ENCODE data around the gene FDX1. TPM values are rescaled to one million over a fixed set of nuclear protein-coding genes. Genes with fewer than 3 reads are reported as not detected.
"Not testable (repeated sequence)": the region's sequence is repeated elsewhere in the genome, so short reads cannot be mapped to it uniquely, and the experiment has no call there.

The FDX1 gene, protein sequence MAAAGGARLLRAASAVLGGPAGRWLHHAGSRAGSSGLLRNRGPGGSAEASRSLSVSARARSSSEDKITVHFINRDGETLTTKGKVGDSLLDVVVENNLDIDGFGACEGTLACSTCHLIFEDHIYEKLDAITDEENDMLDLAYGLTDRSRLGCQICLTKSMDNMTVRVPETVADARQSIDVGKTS
- total RNA-seq (2014; rRNA removed; shearing (Covaris generic); ENCODE audit: low replicate concordance): 14.5 and 14.7 TPM in 2 replicates

DNA sequence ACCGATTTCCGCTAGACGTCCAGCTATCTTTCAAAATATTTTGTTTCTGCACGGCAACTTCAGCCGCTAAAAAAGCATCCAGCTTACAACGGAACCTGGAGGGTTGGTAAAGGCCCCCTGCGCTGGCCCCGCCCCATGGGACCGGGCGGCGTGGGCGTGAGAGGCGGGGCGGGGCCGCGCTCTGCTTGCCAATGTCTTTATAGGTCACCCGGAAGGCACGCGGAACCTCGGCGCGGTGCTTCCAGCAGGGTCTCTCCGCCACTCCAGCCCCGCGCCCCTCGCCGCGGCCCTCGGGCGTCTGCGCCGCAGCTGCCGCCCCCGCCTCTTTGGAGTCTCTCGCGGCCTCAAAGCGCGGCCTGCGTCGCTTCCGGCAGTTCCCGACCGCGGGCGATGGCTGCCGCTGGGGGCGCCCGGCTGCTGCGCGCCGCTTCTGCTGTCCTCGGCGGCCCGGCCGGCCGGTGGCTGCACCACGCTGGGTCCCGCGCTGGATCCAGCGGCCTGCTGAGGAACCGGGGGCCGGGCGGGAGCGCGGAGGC lies at the start of gene FDX1:
FDX1 (plus strand) TSS at position 218 of the 536 bp plus-strand sequence; CDS start at position 391, 173 bp downstream.
- DNase-seq (ENCODE audit: low read depth): peak; percentile 77
- in situ Hi-C loops (cut with HindIII; ENCODE audit: low pct_unique_long_range_greater_than_20kb, low sequenced_read_pairs): no loop called here

DNA sequence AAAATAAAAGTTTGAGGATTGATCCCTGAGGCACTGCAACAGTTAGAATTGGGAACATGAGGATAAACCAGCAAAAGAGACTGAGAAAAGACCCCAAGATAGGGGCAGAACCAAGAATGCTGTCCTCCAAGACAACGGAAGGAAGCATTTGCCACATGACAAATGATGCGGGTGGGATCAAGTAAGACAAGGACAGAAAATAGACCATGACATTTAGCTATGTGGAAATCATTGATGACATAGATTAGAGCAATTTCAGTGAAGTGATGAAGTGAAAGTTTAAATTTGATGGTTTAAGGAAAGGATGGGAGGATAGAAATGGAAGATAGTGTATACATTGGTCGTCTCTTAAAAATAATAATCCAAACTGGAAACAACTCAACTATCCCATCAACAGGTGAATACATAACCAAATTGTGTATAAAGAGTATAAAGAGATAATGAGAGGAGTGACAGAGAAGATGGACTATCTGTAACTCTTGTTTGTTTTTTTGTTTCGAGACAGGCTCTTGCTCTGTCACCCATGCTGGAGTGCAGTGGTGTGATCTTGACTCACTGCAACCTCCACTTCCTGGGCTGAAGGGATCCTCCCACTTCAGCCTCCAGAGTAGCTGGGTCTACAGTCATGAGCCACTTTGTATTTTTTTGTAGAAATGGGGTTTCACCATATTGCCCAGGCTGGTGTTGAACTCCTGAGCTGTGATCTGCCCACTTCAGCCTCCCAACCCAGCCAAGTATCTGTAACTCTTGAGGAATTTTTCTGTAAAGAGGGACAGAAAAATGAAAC lies 48.7 kb upstream of the FDX1 start:
- no peak for DNase-seq (ENCODE audit: low read depth)
- in situ Hi-C loops (cut with HindIII; ENCODE audit: low pct_unique_long_range_greater_than_20kb, low sequenced_read_pairs): no loop called here

DNA sequence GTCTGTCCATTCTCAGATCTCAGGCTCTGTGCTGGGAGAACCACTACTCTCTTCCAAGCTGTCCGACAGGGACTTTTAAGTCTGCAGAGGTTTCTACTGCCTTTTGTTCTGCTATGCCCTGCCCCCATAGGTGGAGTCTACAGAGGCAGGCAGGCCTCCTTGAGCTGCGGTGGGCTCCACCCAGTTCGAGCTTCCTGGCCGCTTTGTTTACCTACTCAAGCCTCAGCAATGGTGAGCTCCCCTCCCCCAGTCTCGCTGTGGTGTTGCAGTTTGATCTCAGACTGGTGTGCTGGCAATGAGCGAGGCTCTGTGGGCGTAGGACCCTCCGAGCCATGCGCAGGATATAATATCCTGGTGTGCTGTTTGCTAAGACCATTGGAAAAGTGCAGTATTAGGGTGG lies 41.5 kb upstream of the FDX1 start:
- in situ Hi-C loops (cut with HindIII; ENCODE audit: low pct_unique_long_range_greater_than_20kb, low sequenced_read_pairs); DNase-seq (ENCODE audit: low read depth): not testable (repeated sequence)

DNA sequence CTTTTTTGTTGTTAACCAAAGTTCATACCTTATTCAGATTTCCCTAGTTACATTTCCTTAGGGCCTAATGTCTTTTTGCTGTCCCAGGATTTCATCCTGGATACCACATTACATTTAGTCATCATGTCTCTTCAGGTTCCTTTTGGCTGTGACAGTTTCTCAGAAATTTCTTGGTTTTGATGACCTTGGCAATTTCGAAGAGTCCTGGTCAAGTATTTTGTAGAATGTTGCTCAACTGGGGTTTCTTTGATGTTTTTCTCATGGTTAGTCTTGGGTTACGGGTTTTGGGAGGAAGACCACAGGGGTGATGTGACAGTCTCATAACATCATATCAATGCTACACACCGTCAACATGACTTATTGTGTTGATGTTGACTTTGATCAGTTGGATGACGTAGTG lies 39.8 kb upstream of the FDX1 start:
- in situ Hi-C loops (cut with HindIII; ENCODE audit: low pct_unique_long_range_greater_than_20kb, low sequenced_read_pairs): no loop called here
- DNase-seq (ENCODE audit: low read depth): no peak

DNA sequence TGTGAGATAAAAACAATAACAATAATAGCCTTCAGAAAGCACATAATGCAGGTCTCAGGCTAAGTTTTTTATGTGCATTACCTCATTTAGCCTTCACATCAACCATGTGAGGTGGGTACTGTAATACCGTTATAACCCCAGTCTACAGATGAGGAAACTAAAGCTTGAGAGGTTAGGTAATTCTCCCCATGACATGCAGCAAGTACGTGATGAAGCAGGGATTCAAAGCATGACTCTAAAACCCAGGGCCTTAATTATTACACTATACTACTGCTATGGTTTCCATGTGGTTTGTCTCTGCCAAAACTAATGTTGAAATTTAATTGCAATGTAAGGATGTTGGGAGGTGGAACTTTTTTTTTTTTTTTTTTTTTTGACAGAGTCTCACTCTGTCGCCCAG lies 37.7 kb upstream of the FDX1 start:
- in situ Hi-C loops (cut with HindIII; ENCODE audit: low pct_unique_long_range_greater_than_20kb, low sequenced_read_pairs): no loop called here
- DNase-seq (ENCODE audit: low read depth): no peak

DNA sequence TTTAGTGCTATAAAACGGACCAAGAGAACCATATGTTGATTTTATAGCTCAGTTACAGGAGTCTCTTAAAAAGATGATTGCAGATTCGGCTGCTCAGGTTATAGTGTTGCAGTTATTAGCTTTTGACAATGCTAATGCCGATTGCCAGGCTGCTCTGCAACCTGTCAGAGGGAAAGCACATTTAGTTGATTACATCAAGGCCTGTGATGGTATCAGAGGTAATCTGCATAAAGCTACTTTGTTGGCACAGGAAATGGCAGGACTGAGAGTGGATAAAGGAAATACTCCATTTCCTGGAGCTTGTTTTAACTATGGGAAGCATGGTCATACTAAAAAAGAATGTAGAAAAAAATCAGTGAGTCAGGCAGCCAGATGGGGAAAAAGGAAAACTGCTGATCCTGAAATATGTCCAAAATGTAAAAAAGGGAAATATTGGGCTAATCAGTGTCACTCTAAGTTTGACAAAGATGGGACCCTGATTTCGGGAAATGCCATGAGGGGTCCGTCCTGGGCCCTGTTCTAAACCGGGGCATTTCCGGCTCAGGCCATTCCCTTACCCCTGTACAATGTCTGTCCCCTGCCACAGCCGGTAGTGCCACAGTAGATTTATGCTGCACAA lies 32.0 kb upstream of the FDX1 start:
- in situ Hi-C loops (cut with HindIII; ENCODE audit: low pct_unique_long_range_greater_than_20kb, low sequenced_read_pairs): not testable (repeated sequence)

DNA sequence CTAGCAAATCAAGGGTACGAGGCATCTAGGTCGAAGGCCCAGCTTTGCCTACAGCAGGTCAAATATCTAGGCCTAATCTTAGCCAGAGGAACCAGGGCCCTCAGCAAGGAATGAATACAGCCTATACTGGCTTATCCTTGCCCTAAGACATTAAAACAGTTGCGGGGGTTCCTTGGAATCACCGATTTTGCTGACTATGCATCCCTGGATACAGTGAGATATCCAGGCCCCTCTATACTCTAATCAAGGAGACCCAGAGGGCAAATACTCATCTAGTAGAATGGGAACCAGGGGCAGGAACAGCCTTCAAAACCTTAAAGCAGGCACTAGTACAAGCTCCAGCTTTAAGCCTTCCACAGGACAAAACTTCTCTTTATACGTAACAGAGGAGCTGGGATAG lies 26.2 kb upstream of the FDX1 start:
- in situ Hi-C loops (cut with HindIII; ENCODE audit: low pct_unique_long_range_greater_than_20kb, low sequenced_read_pairs); DNase-seq (ENCODE audit: low read depth): not testable (repeated sequence)

More for the DNA sequence above, 32.0 kb upstream of the FDX1 start:
- not testable (repeated sequence) for DNase-seq (ENCODE audit: low read depth)

DNA sequence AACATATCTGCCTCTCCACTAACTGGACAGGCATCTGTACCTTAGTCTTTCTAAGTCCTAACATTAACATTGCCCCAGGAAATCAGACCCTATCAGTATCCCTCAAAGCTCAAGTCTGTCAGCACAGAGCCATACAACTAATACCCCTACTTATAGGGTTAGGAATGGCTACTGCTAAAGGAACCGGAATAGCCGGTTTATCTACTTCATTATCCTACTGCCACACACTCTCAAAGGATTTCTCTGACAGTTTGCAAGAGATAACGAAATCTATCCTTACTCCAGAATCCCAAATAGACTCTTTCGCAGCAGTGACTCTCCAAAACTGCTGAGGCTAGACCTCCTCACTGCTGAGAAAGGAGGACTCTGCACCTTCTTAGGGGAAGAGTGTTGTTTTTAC lies 24.1 kb upstream of the FDX1 start:
- in situ Hi-C loops (cut with HindIII; ENCODE audit: low pct_unique_long_range_greater_than_20kb, low sequenced_read_pairs): not testable (repeated sequence)

DNA sequence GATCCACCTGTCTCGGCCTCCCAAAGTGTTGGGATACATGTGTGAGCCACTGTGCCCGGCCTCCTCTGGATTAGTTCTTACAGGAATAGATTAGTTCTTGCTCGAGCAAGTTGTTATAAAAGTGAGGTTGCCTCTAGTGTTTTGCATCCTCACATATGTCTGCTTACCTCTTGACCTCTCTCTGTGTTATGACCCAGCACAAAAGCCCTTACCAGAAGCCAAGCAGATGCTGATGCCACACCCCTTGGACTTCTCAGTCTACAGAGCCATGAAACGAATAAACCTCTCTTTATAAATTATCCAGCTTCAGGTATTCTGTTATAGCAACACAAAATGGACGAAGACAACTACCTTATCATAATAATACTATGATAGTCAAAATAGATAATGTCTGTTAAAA lies 22.4 kb upstream of the FDX1 start:
- in situ Hi-C loops (cut with HindIII; ENCODE audit: low pct_unique_long_range_greater_than_20kb, low sequenced_read_pairs): no loop called here
- no peak for DNase-seq (ENCODE audit: low read depth)

More for the DNA sequence above, 24.1 kb upstream of the FDX1 start:
- DNase-seq (ENCODE audit: low read depth): not testable (repeated sequence)

DNA sequence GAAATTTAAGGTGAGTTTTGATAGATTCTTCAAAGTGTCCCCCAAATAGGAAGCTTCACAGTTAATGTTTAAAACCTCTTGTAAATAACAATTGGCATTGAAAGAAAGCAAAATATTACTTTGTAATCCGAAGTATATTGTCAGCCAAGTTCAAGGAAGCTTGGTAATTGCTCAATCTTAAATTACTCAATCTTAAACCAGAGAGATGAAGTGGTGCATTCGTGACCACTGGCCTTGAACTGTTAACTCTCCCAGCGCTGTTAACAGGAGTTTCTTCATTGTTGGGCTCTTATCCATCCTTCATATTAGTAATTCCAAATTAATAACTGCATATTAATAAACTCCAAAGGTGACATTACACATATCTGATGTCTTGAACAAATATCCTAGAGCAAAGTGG lies 20.6 kb upstream of the FDX1 start:
- in situ Hi-C loops (cut with HindIII; ENCODE audit: low pct_unique_long_range_greater_than_20kb, low sequenced_read_pairs): no loop called here
- DNase-seq (ENCODE audit: low read depth): no peak

DNA sequence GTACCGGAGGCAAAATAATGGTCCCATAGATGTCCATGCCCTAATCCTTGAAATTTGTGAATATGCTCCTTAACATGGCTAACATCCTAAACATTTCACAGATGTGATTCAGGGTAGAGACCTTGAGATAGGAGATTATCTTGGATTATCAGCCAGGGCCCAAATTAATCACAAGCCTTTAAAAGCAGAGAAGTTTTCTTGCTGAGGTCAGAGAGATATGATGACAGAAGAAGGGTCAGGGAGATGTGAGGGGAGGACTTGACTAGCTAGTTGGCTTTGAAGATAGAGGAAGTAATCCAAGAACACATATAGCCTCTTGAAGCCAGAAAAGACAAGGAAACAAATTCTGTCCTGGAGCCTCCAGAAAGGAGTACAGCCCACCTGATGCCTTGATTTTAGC lies 19.1 kb upstream of the FDX1 start:
- no peak for DNase-seq (ENCODE audit: low read depth)
- in situ Hi-C loops (cut with HindIII; ENCODE audit: low pct_unique_long_range_greater_than_20kb, low sequenced_read_pairs): no loop called here

DNA sequence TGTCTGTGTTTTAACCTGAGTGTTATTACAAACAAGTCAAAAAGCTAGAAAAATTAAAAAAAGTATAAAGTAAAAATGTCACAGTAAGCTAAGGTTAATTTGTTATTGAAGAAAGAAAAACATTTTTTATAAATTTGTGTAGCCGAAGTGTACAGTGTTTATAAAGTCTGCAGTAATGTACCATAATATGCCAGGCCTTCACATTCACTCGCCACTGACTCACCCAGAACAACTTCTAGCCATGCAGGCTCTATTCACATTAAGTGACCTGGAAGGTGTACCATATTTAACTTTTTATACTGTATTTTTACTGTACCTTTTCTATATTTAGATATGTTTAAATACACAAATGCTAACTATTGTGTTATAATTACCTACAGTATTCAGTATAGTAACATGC lies 14.7 kb upstream of the FDX1 start:
- in situ Hi-C loops (cut with HindIII; ENCODE audit: low pct_unique_long_range_greater_than_20kb, low sequenced_read_pairs): no loop called here

DNA sequence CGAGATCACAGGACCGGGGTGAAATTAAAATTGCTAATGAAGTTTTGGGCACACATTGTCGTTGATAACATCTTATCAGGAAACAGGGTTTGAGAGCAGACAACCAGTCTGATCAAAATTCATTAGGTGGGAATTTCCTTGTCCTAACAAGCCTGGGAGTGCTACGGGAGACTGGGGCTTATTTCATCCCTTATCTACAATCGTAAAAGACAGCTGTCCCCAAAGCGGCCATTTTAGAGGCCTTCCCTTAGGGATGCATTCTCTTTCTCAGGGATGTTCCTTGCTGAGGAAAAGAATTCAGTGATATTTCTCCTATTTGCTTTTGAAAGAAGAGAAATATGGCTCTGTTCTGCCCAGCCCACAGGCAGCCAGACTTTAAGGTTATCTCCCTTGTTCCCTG lies 8.1 kb upstream of the FDX1 start:
- DNase-seq (ENCODE audit: low read depth); in situ Hi-C loops (cut with HindIII; ENCODE audit: low pct_unique_long_range_greater_than_20kb, low sequenced_read_pairs): not testable (repeated sequence)

More for the DNA sequence above, 14.7 kb upstream of the FDX1 start:
- DNase-seq (ENCODE audit: low read depth): no peak

DNA sequence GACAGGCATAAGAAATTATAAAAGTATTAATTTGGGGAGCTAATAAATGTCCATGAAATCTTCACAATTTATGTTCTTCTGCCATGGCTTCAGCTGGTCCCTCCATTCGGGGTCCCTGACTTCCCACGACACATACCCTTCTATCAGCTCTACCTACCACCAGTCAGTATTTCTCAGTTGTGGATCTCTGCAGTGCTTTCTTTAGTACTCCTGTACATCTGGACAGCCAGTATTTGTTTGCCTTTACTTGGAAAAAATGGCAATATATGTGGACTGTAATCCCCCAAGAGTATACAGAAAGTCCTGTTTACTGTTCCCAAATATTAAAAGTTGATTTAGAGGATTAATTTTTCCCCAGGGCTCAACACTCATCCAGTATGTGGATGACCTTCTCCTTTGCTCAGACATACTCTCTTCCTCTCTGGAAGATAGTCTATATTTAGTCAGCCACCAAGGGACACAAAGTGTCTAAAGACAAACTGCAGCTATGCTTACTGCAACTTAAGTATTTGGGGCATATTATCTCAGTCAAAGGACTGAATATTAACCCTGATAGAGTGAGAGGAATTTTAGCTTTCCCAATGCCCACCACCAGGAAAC lies 7.3 kb upstream of the FDX1 start:
- in situ Hi-C loops (cut with HindIII; ENCODE audit: low pct_unique_long_range_greater_than_20kb, low sequenced_read_pairs): no loop called here
- DNase-seq (ENCODE audit: low read depth): no peak

DNA sequence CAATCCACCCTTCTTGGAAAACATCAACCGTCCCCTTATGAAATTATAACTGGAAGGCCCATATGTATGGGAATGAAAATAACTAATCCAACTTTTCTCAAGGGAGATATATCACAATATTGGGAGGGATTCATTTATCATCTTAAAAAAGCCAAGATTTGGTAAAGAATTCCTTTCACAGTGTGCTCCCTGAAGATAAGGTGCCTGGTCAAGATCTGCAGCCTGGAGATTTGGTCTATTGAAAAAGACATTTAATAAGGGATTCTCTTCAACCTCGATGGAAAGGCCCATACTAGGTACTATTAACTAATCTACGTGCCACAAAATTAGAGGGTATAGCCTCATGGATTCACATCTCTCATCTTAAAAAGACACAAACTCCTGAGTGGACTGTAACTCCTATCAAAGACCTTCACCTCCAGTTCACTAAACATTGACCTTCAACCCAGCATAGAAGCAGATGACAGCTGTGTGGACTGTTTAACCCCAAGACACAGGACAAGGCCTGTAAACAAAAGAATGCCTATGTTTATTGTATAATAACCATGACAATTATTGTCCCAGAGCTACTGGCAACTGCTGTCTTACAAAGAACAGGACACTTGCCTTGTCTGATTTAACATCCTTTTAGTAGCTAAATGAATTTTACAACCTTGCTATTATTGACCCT lies 4.8 kb upstream of the FDX1 start:
- in situ Hi-C loops (cut with HindIII; ENCODE audit: low pct_unique_long_range_greater_than_20kb, low sequenced_read_pairs): no loop called here
- DNase-seq (ENCODE audit: low read depth): no peak

DNA sequence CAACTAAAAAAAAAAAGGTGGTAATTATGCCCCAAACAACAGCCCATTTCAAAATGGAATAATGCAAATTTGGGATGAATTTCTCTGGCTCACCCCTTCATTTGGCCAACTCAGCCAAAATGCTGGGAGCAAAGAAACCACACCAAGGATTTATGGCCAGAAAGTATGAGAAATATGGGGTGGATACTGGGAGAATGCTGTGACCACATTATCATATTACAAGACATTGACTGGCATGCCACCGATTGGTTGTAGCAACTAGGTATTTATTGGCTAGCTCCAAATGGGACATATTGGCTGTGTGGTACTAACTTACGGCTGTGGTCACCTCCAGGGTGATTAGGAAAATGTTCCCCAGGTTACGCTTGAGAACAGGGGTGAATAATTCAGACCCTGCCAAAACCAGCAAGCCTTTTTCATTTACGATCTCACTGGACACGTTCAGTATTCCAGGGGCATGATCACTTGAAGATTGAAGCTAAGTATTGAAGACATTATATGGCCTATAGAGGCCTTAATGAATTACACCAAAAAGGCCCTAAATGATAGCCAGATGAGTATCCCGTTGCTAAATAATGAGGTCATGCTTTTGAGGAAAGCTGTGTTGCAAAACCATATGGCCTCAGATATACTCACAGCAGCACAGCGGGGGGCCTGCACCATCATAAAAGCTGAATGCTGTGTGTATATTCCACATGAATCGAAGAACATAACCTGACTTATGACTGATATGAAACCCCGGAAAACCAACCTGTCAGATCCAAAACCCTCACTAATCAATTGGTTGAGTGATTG lies 3.8 kb upstream of the FDX1 start:
- in situ Hi-C loops (cut with HindIII; ENCODE audit: low pct_unique_long_range_greater_than_20kb, low sequenced_read_pairs): no loop called here
- DNase-seq (ENCODE audit: low read depth): no peak

DNA sequence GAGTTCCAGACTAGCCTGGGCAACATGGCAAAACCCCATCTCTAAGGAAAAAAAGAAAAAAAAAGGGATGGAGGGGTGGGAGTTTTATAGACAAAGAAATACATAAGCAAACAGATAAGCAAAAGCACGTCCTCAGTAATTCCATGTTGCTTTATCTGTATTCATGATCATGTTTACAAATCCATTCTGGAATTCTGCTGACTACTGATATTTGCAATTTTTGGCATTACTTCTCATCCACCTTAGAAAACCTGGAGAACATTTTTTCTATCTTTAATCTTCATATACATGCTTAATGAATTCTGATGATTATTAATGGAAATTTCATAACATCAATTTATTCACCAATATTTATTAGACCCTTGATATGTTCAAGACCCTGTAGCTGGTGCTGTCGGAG lies 1.7 kb upstream of the FDX1 start:
- in situ Hi-C loops (cut with HindIII; ENCODE audit: low pct_unique_long_range_greater_than_20kb, low sequenced_read_pairs): no loop called here
- no peak for DNase-seq (ENCODE audit: low read depth)
